HS-5 (cell line): ENCODE measurements around the gene FRMD1.
"Not testable (repeated sequence)": the region's sequence is repeated elsewhere in the genome, so short reads cannot be mapped to it uniquely, and the experiment has no call there.

Experiments used
- DNase-seq: peaks from one replicate; pipeline ENCODE4 v3.0.0-alpha.2; 2012; ENCODE audit warnings: low read depth

FRMD1 gene

GRCh38 chr6:168078175-168078942, 653 bp downstream of the FRMD1 start:
- DNase-seq, result no peak

- not testable (repeated sequence) for DNase-seq
These were observed 1.6 kb downstream of the FRMD1 start for GRCh38 chr6:168077401-168077800.

- no peak for DNase-seq
These were observed 3.2 kb downstream of the FRMD1 start for GRCh38 chr6:168075787-168076202.

- no peak for DNase-seq
These were observed 3.8 kb downstream of the FRMD1 start for GRCh38 chr6:168075216-168075615.

- no peak for DNase-seq
These were observed 4.9 kb downstream of the FRMD1 start for GRCh38 chr6:168073937-168074730.

- DNase-seq, result no peak
These were observed 6.3 kb downstream of the FRMD1 start for GRCh38 chr6:168072730-168073129.

- no peak for DNase-seq
These were observed 6.8 kb downstream of the FRMD1 start for GRCh38 chr6:168072261-168072660.

GRCh38 chr6:168071620-168072019, 7.4 kb downstream of the FRMD1 start:
- DNase-seq, result no peak

- DNase-seq, result no peak
These were observed 8.2 kb downstream of the FRMD1 start for GRCh38 chr6:168070804-168071203.

- DNase-seq, result no peak
These were observed 11.8 kb downstream of the FRMD1 start for GRCh38 chr6:168067081-168067759.

- no peak for DNase-seq
These were observed 14.7 kb downstream of the FRMD1 start for GRCh38 chr6:168064226-168064807.

GRCh38 chr6:168063431-168063830, 15.6 kb downstream of the FRMD1 start:
- no peak for DNase-seq

- no peak for DNase-seq
These were observed 16.4 kb downstream of the FRMD1 start for GRCh38 chr6:168062346-168063289.

- no peak for DNase-seq
These were observed 17.5 kb downstream of the FRMD1 start for GRCh38 chr6:168061269-168062210.

- no peak for DNase-seq
These were observed 18.5 kb downstream of the FRMD1 start for GRCh38 chr6:168060521-168060931.

GRCh38 chr6:168058691-168059551, 20.1 kb downstream of the FRMD1 start:
- DNase-seq, result no peak

- no peak for DNase-seq
These were observed 21.2 kb downstream of the FRMD1 start for GRCh38 chr6:168057836-168058235.

- no peak for DNase-seq
These were observed 22.0 kb downstream of the FRMD1 start for GRCh38 chr6:168056892-168057527.
